Left ventricle myocardium superior (tissue), 1 donor: ENCODE results near the gene HOXD9. TPM values are rescaled to one million over a fixed set of nuclear protein-coding genes. Genes with fewer than 3 reads are reported as not detected.

Experiments used
- ATAC-seq: fragments of 200-7000 bp; cut with Tn5 transposase; one replicate; pipeline ENCODE4 v1.9.1; 2020; ENCODE audit warnings: mild to moderate bottlenecking, moderate library complexity
- DNase-seq: peaks from one replicate; pipeline ENCODE4 v3.0.0-alpha.2; 2020
- intact Hi-C: fragments of 100-400 bp; cut with micrococcal nuclease; formaldehyde crosslinking; loops from one replicate; pipeline ENCODE4 v1.11.0; 2022
- total RNA-seq: library from RNA; stranded (reverse); fragmentation: NEBNext Ultra II Directional; extraction: Animal tissue kit (Norgen Biotek cat#: 25700); gene quantifications from one replicate; pipeline ENCODE4 v1.2.1, GENCODE V29; 2021
- donor health status: DM: no; HTN: yes; CAD: no; lungs with severe emphysema.

The HOXD9 gene
- total RNA-seq, 1 donor from 2014 or later: not detected

DNA sequence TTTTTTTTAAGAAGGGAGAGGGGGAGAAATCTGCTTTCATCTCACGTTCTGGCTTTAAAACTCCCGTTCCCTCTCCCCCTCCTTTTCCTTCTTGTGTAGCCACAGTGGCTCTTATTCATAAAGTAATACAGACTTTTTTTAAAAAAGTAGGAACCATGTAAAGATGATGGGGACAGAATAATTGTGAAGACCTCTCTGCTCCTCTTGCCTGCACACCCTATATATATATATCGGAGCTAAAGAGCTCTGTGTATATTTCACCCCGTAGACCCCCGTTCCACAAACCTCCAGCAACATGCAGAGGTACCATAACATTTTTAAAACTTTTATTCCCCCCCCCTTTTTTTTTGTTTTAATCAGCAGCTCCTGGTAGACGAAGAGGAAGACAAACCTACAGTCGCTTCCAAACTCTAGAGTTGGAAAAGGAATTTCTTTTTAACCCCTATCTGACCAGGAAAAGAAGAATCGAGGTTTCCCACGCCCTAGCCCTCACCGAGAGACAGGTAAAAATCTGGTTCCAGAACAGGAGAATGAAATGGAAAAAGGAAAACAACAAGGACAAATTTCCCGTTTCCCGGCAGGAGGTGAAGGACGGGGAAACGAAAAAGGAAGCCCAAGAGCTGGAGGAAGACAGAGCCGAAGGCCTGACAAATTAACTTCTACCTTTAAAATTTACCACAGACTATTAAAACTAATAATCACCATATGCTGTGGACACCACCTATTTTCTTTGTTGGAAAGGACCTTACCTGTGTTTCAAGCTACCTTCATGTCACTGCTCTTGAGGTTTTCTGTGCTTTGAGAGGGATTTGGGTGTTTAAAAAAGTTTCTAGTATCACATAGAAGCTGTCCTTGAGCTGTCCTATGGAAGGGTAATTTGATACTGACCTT is 8.7 kb downstream of the HOXD9 start:
- DNase-seq (no peak), ATAC-seq (no peak)
- intact Hi-C loops: no loop called here

DNA sequence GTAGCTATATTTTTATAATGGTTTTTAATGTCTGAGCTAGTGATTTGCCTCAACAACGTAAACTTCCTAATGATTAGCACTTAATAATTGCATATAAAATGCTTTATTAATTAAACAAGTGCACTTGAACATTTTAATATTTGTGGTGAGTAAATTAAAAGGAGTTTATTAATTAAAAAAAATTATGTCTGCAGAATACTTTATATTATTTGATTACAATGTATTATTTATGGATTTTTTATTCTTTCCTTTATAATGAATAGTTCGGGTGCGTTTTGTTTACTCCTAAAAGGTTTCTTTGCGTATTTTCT is 9.3 kb downstream of the HOXD9 start:
- no peak for ATAC-seq
- intact Hi-C loops: no loop called here
- DNase-seq: no peak

DNA sequence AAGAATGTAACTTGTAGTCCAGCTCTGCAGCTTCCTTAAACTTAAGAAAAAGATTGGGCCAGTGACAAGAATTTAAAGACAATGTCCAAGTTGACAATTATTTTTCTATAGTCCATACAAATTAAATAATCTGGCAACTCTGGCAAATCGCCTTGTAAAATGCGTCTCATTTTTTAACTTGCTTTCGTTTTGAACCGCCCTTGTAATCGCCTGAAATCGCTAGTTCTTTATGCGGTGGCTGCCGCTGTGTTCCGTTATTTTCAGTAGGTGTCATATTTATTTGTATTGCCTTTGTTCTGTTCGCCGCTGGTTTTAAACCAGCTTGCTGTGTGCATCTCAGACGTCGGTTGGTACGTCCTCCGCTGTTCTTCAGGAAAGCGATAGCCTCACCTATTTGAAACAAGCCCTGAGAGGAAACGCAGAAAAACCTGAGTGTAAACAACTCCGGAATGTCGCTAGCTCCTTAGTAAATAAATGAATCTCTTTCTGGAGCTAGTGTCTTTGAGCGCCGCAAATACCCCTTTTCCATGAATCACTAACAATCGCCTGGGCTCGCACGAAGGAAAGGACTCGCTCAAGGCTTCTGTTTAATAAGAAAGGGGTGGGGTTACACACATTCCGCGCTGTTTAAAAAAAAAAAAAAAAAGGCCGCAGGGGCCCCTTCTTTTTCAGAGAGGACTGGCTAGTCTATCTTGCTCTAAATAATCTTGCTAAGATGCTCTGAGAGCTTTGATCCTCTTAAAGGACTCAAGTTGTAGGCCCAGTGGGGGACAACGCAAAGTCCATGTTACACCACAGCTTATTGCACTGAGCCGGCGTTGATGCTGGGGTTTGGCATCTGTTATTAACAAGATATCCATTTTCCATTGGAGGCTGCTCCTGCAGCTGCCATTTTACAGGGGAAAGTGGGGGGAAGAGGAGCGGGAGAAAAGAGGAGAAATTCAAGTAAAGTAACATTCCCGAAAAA is 10.0 kb downstream of the HOXD9 start:
- intact Hi-C loops: no loop called here
- ATAC-seq (no peak), DNase-seq (no peak)

DNA sequence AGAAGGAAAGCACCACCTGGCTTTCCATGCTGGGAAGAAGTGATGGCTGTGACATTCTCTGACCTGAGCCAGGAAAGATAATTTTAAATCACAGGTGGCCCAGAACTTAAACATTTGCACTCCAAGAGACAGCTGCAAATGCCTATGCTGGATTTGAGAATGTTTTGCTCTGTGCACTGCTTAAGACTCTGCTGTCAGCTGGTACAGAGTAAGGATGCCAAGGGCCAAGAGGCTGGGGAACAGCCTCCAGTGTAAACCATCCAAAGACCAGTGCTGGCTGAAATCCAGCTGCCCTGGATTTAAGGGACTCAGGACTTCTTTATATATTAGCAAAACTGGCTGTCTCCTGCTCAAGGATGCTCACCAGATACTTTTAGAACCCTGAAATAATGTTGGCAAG is 10.9 kb downstream of the HOXD9 start:
- ATAC-seq (no peak), DNase-seq (no peak)
- intact Hi-C loops: no loop called here

DNA sequence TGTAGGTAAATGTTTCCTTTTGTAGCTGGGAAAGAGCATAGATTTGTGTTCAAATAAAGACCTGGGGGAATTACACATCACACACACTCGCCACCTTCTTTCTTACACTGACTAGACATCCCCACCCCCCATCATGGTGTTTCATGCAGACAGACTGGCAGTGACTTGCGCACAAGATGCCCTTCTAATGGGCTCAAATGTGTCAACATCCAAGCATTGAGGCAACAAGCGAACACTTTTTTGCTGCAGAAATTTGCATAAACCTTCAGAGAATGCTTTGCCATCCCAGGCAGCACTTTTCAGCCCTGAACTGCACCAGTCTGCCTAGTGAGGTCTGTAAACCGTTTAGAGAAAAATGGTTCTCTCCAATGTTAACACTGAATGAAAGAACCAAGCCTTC is 11.5 kb downstream of the HOXD9 start:
- intact Hi-C loops: no loop called here
- no peak for ATAC-seq
- DNase-seq: no peak

DNA sequence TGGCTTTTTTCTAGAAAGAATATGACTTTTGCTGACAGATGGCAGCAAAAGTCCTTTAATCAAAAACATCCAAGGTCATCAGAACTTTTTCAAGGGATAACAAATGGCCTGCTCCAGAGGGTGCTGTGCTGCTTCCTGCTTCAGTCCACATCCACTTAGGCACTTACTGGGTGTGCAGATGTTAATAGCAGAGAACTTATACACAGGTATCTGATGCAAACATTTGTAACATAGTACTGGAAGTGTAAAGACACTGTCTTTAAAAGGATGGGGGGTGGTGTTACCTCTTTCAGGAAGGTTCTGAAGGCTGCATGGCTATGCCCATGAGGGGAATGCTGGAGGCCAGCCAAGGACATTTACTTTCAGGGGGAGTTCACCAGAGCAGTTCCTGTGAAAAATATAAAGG is 12.5 kb downstream of the HOXD9 start:
- intact Hi-C loops: no loop called here
- DNase-seq (no peak), ATAC-seq (no peak)

DNA sequence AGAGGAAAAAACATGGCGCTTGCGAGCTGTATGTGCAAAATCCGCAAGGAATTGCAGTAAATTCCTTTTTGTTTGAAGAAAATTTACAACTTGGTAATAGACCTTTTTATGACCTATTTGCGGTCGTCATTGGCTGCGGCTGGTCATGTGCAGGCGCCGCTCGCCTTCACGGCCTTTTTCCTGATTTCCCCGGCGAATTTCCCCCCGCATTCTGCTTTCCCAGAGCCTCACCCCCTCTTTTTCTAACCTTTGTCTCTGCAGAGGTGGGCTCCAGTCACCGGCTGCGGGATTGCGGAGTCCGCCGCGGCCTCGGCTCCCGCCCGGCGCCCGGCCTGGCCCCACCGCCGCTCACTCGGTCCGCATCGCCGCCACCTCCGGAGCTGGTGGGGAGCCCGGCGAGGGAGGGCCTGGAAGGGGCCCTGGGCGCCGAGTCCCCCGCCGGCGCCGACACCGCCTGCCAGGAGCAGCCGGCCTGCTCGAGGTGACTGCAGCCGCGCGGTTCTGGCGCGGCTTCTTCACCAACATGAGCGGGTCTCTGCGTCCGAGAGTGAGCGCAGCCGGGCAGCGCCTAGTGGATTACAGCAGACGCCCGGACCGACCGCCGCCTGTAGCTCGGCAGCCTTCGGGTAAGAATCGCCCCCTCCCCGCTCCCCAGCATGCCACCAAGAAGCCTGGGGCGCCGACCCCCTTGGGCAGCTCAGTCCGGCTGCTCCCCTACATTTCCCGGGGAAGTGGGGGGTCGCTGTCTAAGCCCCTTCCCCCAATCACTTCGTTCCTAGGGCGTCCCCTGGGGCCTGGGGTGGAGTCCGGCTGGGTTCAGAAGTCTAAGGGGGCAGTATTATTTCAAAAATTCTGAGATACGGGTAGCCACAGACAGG is 14.1 kb downstream of the HOXD9 start:
- intact Hi-C loops: no loop called here
- ATAC-seq: no peak
- DNase-seq: no peak

DNA sequence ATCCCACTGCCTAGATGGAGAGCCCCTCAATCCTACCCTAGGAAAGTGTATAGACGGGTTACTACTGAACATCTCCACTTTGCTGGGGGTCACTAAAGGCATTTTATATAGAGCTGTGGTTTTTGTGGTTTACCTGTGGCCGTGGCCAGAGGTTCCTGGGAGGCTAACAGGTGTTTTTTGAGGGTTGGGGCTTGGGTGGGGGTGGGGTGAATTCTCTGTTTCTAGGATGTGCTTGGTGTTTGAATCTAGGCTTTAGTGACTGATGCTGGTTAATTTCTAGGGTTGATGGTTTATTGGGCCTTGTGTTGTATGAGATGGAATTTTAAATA is 14.7 kb downstream of the HOXD9 start:
- intact Hi-C loops: no loop called here
- ATAC-seq: no peak

DNA sequence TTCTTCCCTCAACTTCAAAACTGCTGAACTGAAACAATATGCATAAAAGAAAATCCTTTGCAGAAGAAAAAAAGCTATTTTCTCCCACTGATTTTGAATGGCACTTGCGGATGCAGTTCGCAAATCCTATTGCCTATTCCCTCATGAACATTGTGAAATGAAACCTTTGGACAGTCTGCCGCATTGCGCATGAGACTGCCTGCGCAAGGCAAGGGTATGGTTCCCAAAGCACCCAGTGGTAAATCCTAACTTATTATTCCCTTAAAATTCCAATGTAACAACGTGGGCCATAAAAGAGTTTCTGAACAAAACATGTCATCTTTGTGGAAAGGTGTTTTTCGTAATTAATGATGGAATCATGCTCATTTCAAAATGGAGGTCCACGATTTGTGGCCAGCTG is 15.4 kb downstream of the HOXD9 start:
- DNase-seq (no peak), ATAC-seq (no peak)
- intact Hi-C loops: no loop called here

More for the DNA sequence above, 14.7 kb downstream of the HOXD9 start:
- DNase-seq: no peak

DNA sequence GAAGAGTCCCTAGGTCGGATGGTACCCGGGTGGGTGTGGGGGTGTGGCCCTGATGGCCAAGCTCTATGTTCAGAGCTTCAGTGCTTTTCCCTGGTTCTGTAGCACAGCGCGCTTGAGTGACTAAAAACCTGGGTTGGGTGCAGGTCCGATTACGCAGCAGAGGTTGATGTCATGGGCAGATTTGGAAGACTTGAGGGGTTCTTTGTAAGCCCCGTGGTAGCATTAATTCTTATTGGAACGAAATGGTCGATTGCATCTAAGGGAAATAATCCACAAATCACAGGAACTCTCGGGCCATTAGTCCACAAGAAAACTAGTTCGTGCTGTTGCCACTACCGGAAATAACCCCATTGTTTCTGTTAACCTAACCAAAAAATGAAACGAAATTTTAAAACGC is 16.0 kb downstream of the HOXD9 start:
- no peak for DNase-seq
- intact Hi-C loops: no loop called here
- ATAC-seq: no peak

DNA sequence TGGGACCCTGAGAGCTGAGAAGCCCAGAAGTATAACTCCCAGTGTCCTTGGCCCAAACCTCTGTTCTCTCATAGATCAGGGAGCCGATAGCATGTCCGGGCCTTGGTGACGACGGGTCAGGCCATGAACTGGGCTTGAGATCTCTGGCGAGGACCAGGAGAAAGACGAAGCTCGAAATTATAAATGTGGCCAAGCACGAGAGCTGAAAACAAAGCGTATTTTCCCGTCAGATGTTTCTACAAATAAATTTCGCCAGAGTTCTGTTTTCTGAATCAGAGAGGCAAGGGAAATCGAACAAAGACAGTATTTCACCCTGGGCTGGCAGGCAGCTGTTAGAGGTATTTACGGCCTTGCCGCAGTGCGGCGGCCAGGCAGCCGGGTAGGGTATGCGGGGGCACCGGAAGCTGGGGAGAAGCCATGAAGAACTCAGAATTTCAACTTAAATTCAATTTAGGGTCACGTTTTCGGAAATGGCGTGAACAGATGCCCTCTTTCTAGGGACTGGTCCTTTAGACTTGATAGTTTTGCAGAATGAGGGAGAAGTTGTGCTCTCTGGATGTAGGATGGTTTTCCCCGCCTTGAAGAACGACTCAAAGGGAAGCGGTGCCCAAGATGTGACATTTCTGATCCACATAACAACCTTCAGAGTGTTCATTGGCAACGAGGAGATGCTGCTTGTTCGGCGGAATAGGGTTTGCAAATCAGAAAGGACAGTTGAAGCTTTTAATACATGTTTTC is 16.6 kb downstream of the HOXD9 start:
- no peak for DNase-seq
- no peak for ATAC-seq
- intact Hi-C loops: no loop called here

DNA sequence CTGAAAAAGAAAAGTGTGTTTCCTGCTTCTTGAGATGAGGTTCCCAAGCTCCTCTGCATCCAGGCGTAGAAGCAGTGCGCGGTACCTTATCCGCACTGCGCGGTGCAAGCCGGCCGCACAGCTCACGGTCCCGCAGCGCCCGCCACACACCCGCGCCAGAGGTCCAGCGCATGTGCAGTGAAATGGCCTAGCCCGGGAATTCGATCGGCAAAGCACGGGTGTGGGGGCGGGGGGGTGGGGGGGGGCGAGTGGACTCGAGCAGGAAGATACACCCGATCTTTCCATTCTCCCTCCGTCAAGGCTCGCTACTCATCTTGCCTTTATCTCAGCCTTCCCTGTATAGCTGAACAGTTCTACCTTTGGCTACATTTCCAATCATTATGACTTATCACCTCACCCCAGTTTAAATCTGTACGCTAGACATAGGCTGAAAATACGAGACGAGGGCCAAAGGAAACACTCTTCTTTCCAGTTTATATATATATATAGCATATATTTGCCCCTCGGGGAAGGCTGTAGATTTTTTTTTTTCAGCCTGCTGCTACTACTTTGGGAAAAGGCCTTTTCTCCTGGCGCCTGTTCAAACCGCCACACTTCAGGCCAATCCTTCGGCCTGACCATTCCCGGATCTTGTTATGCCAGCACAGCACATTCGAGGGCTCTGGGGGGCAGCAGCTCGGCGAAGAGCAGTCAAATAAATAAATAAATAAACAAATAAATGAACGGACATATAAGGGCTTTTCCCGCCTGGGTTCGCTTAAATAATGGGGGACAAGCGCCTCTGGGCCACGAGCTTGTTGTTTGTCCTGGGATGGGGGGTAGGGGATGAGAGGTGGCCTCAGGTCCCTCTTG is 17.4 kb downstream of the HOXD9 start:
- intact Hi-C loops: loop anchor here (5.0 to 10.0 kb wide), 2 partner anchors 315 to 502 kb away; no protein-coding TSS in a partner anchor
- DNase-seq (no peak), ATAC-seq (no peak)

DNA sequence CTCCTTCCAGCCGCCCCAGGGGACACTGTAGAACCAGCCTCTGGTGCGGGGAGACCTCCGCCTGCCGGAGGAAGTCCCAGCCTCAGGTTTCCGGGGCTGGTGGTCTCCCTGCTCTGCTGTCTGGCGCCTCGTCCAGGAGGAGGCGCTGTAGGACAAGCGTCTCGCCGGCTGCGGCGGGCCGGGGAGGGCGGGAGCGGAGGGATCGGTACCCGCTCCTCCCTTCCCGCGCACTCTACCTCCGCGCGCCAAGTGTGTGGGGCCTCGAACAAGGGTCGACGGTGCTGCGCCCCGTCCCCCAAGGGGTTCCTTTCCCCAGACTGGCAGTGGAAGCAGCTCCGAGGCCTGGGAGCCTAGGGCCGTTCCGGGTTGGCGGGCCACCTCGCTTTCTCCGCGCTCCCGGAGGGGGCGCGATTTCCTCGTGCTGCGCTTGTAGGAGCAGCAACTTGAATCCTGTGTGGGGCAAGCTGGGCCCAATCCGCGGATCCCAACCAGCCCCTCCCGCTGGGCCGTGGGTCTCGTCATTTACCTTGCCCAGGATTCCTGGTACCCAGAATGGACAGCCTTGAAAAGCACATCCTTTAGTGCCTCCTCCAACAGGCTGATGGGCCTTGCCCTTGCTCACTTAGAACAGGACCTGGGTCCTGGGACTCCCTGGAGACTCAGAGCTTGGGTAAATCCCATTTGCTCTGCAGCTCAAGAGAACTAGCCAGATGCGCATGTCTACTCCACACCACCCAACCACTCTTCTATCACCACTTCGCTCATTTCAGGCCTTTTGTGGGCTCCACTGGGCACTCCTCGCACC is 18.2 kb downstream of the HOXD9 start:
- intact Hi-C loops: loop anchor here (5.0 to 10.0 kb wide), 2 partner anchors 314 to 502 kb away; no protein-coding TSS in a partner anchor

DNA sequence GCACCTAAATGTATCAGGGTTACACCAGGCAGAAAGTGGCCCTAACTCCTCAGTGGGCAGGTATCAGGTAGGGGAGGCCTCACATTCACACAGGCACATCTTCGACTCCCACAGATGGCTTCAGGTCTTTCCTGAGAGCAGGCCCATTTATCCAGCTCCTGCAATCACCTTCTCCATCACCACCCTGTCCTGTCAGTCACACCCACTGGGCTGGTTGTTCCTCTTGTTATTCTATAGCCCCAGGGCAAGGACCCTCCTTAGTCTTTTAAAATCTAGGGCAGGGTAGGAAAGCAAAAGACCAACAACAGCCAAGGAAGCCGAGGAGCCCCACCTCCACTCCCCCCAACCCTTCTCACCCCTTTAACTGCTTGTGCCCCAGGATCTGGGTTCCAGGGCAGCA is 19.8 kb downstream of the HOXD9 start:
- no peak for ATAC-seq
- intact Hi-C loops: loop anchor here (5.0 to 10.0 kb wide), 2 partner anchors 313 to 500 kb away; no protein-coding TSS in a partner anchor
- DNase-seq: no peak

More for the DNA sequence above, 18.2 kb downstream of the HOXD9 start:
- ATAC-seq: peak; percentile 97
- peak; percentile 80 for DNase-seq

DNA sequence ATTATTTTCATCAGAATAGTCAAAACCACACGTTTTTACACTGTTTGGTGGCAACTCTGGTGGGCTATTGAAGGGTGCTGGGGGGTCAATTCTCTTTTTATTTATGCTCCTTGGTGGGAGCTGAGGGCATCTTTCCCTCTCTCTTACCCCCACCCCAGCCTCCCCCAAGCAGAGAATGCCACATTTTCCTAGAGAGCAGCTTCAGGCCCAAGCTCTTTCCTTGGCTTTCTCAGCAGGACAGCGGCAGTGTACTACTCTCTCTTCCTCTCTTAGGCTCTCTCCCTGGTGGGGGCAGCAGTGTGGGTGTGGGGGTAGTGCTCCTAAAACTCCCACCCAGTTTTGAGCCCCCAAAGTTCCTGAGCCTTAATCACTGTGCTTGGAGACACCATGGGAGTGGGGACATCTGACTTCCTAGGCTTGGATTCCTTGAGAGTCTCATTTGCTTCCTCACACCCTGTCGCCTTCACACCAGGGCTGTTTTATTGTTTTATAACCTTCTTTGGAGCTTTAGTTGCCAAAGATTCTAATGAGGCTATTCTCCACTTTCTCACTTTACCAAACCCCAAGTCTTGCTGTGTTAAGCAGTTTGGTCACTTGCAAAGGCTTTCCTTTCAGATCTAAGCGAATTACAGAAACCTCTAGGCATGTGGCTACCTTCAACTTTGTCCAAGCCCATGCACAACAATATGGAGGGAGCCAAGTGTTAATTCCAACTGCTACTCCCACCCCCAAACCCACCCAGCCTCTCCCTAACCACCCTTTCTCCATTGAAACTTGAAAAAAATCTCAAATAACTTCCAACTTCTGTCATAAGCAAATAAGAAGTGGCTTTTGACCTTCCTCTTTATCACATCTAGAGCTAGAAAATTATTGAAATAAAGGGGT is 22.8 kb downstream of the HOXD9 start:
- ATAC-seq (no peak), DNase-seq (no peak)
- intact Hi-C loops: loop anchor here (10.0 kb wide), 1 partner anchor 309 kb away; no protein-coding TSS in a partner anchor

DNA sequence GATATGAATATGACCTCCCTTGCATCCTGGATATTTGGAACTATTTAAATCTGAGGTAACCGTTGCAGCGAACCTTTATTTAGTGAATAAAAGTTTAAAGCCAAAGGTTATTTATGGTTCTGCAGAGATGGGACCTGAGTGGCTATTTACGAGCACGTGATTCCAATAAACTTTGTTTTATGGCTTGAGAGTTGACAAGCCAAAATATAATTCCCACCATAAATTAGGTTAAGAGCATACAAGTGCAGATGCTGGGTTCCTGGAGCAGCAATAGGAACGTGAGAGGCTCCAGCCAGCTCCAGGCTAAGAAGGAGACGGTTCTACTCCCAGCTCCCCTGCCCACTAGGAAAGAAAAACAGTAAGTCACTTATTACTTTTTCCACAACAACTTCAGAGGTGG is 23.6 kb downstream of the HOXD9 start:
- ATAC-seq: no peak
- intact Hi-C loops: loop anchor here (10.0 kb wide), 1 partner anchor 309 kb away; no protein-coding TSS in a partner anchor
- no peak for DNase-seq
